Thymus (tissue), 11 donors: Measurements from ENCODE around the gene PRR36. TPM values are rescaled to one million over a fixed set of nuclear protein-coding genes. Genes with fewer than 3 reads are reported as not detected.
A peak's percentile ranks its signal among the peaks of the same experiment; 100 is the strongest.

ENCODE experiments used
- DNase-seq, 9 donors: peaks; one replicate each; pipeline ENCODE4 v3.0.0-alpha.2; 2013; ENCODE audit warnings: low spot score in 9 of 9, low read depth in 6 of 9, missing footprints in 1 of 9
- H3K27ac ChIP-seq, 2 donors: one replicate each; pipeline ENCODE4 v1.5.1; 2013; ENCODE audit warnings: control low read depth in 1 of 2, low read depth in 1 of 2, low read length in 1 of 2, mild to moderate bottlenecking in 1 of 2, moderate library complexity in 1 of 2
- H3K27me3 ChIP-seq, 2 donors: one replicate each; pipeline ENCODE4 v1.5.1; 2013; ENCODE audit warnings: low read length in 1 of 2; ENCODE audit not compliant: control insufficient read depth in 2 of 2, insufficient read depth in 1 of 2
- H3K36me3 ChIP-seq, 2 donors: one replicate each; pipeline ENCODE4 v1.5.1; 2013; ENCODE audit warnings: low read length in 1 of 2, mild to moderate bottlenecking in 1 of 2, moderate library complexity in 1 of 2; ENCODE audit not compliant: control insufficient read depth in 2 of 2, insufficient read depth in 2 of 2
- H3K4me1 ChIP-seq, 2 donors: one replicate each; pipeline ENCODE4 v1.5.1; 2013; ENCODE audit warnings: low read length in 2 of 2; ENCODE audit not compliant: control insufficient read depth in 2 of 2, insufficient read depth in 2 of 2
- H3K4me3 ChIP-seq, 2 donors: one replicate each; pipeline ENCODE4 v1.5.1; 2013; ENCODE audit warnings: low read length in 2 of 2, control low read depth in 1 of 2, mild to moderate bottlenecking in 1 of 2
- H3K9me3 ChIP-seq, 2 donors: one replicate each; pipeline ENCODE4 v1.5.1; 2013; ENCODE audit warnings: low read length in 1 of 2, mild to moderate bottlenecking in 1 of 2; ENCODE audit not compliant: control insufficient read depth in 2 of 2, insufficient read depth in 1 of 2
- WGBS: extraction: QIAGEN DNeasy Blood & Tissue Kit; methylation state at CpG from one replicate; pipeline ENCODE4 v1.1.7; 2013; 5-methylcytosine and 5-hydroxymethylcytosine counted together
- polyA plus RNA-seq: library from polyadenylated mRNA; stranded (reverse); fragments of 200-250 nt; gene quantifications from one replicate; pipeline ENCODE4 v1.2.3, GENCODE V29; 2013
- total RNA-seq: library from RNA; stranded (reverse); fragments of 120-200 nt; gene quantifications from one replicate; pipeline ENCODE4 v1.2.4, GENCODE V29; 2013
- donor health status: healthy.

Gene PRR36
- total and polyA plus RNA-seq, 2 donors, result 0.09 to 0.16 TPM

DNA sequence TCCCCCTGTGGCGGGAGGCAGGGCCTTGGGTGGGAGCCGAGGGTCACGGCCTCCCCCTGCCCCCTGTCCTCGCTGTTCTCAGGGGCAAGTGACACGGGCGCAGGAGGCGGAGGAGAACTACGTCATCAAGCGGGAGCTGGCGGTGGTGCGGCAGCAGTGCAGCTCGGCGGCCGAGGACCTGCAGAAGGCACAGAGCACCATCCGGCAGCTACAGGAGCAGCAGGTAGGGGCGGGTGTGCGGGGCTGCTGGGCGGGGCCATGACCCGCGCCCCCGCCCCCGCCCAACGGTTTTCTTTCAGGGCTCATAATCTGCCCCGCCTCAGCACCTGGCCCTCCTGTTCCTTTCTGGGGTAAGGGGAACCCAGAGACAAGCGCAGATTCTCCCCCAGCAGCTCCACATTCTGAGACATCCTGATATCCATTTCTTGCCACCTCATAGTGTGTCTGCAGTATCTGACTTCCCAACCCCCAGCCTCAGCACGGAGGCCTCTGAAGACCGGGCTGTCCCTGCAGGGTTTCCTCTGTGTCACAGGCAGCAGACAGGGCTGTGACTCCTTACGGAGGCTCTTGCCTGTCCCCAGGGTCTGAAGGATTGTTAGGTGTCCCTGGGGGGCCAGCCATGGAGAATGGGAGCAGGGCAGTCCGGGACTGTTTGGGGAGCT, 15.9 kb downstream of the PRR36 start:
- Histone ChIP-seq H3K4me1 (peaks cover 17 to 43% of the 10 kb centered on the region in 2 donors), H3K4me3 (peak overlapping the region in 1 of 2 donors; percentile 5), H3K9me3 (peaks cover 0 to 6% of the 10 kb centered on the region in 2 donors), H3K36me3 (peaks cover 5 to 6% of the 10 kb centered on the region in 2 donors), H3K27me3 (peaks cover 9 to 59% of the 10 kb centered on the region in 2 donors), H3K27ac (peak overlapping the region in 1 of 2 donors; percentile 56)
- 59% methylated on average over 29 of the region's 29 CpGs for WGBS
- peak in 5 of 9 donors; percentile 43 to 85 (median 72) for DNase-seq

DNA sequence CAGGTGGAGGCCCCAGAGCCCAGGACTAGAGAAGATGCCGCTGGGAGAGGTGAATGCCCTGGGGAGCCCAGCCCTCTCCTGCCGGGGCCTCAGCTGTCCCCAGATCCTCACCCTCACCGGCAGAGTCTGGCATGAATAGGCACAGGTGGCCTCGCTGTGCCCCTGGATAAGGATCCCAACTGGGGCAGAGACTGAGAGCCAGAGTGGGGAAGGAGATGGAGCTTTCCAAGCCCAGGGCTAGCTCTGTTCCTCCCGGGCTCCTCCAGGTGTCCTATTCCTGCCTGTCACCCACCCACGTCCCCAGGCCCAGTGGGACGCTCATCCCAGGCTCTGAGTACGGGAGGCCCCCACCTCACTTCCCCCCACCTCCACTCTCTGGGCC, 16.5 kb downstream of the PRR36 start:
- H3K27me3 ChIP-seq, result peaks cover 4 to 54% of the 10 kb centered on the region in 2 donors
- H3K27ac ChIP-seq, result peak overlapping the region in 1 of 2 donors; percentile 56
- H3K4me3 ChIP-seq, result peak overlapping the region in 1 of 2 donors; percentile 5
- H3K9me3 ChIP-seq, result peaks cover 0 to 6% of the 10 kb centered on the region in 2 donors
- peaks cover 18 to 47% of the 10 kb centered on the region in 2 donors for H3K4me1 ChIP-seq
- peaks cover 4 to 5% of the 10 kb centered on the region in 2 donors for H3K36me3 ChIP-seq
- DNase-seq, result no peak
- 88% methylated on average over 8 of the region's 8 CpGs for WGBS

DNA sequence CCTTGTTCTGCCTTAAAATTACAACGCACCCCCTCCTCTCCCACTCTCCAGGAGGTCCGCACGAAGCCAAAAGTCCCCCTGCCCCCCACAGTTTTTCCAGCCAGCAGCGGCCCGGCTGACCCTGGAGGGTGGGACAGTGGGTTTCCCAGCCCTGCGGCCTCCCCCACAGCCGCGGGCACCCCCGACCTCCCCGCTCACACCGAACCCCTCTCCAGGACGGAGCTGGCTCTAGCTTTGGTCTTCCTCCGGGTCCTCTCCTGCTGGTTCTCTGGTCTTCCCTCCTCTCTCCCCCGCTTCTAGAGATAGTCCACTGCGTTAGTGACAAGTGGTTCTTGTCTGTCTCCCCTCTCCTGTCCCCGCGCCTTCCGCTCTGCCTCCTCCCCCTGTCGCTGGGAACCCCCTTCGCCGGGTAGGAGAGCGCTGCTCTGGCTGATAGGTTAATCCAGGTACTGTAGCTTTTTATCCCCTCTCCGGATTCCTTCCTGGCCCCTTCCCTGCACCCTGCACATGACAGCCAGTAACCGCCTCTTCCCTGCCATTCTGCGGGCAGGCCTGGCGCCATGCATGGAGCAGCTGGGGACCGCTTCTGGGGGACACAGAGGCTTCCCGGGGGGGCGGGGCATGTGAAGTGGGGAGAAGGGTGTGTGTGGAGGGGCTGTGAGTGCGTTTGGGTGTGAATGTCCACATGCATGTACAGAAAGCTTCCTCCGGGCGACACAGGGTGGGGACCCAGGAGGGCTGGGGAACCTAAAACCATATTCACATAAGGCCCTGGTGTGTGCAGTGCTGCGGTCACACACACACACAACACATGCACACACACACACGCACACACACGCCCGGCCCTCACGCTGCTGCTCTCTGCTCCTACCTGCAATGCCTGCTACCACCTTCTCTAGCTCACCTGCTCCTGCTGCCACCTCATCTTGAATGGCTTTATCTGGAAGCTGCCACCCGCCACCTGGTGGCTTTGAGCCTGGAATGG, 17.2 kb downstream of the PRR36 start:
- Histone ChIP-seq H3K9me3 (peaks cover 0 to 6% of the 10 kb centered on the region in 2 donors), H3K27me3 (peaks cover under 1 to 49% of the 10 kb centered on the region in 2 donors), H3K36me3 (peaks cover 4 to 5% of the 10 kb centered on the region in 2 donors), H3K27ac (no peak overlapping the region), H3K4me1 (peaks cover 14 to 43% of the 10 kb centered on the region in 2 donors), H3K4me3 (no peak overlapping the region)
- WGBS, result 91% methylated on average over 38 of the region's 38 CpGs
- no peak for DNase-seq

DNA sequence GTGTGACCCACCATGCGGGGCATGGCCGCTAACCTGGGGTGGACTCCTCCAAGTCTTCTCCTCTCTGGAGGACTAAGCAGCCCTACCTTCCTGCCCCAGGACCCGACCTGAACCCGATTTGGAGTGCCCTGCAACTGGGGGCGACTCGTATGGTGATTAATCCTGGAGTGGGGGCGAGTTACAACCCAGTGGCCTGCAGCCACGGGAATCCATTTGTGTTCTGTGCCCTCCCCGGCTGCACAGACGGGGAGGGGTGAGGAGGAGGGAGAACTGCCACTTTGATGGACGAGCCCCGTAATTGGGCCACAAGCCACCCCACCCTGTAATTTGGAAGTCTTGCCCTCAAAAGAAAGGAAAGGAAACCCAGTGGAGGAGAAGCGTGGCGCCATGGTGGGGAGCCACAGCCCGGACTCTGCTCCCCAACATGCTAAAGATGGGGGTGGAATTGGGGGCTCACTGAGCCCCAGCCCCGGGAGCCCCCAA, 18.0 kb downstream of the PRR36 start:
- H3K27ac ChIP-seq, result no peak overlapping the region
- H3K36me3 ChIP-seq, result peaks cover 4 to 5% of the 10 kb centered on the region in 2 donors
- no peak overlapping the region for H3K4me3 ChIP-seq
- 96% methylated on average over 16 of the region's 16 CpGs for WGBS
- H3K4me1 ChIP-seq, result peaks cover 6 to 35% of the 10 kb centered on the region in 2 donors
- H3K27me3 ChIP-seq, result peaks cover 0 to 41% of the 10 kb centered on the region in 2 donors
- H3K9me3 ChIP-seq, result peaks cover 0 to 6% of the 10 kb centered on the region in 2 donors
- DNase-seq, result no peak

DNA sequence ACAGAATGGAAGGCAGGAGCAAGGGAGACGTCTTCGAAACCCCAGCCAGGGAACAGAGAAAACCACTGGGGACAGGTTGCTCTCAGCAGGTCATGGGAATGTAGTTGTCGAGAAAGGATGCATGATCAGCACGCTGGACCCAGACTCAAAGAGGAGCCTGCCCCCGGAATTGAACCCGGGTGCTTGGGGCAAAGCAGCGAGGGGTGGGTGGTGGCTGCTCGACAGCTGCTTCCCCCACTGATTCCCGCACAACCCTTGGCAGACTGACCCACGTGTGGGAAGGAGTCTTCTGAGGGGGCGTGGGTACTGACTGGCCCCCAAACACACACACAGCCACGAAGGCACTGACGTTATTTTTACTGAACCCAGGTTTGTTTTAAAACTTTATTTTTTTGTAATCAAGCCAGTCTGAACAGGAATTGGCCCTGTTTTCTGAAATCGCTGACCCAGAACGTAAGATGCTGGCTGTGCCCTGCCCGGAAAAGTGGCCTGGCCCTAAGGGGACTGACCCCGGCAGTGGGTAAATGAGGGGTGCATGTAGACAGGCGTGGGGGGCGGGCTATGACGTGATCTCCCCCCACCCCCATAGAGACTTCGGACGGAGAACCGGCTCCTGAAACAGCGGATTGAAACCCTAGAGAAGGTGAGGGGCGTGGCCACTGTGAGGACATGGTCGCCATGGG, 18.6 kb downstream of the PRR36 start:
- Histone ChIP-seq H3K27me3 (peaks cover 0 to 35% of the 10 kb centered on the region in 2 donors), H3K4me1 (peaks cover 6 to 29% of the 10 kb centered on the region in 2 donors), H3K9me3 (peaks cover 0 to 3% of the 10 kb centered on the region in 2 donors), H3K4me3 (no peak overlapping the region), H3K36me3 (peaks cover 4 to 5% of the 10 kb centered on the region in 2 donors), H3K27ac (no peak overlapping the region)
- 97% methylated on average over 26 of the region's 26 CpGs for WGBS
- DNase-seq, result no peak

DNA sequence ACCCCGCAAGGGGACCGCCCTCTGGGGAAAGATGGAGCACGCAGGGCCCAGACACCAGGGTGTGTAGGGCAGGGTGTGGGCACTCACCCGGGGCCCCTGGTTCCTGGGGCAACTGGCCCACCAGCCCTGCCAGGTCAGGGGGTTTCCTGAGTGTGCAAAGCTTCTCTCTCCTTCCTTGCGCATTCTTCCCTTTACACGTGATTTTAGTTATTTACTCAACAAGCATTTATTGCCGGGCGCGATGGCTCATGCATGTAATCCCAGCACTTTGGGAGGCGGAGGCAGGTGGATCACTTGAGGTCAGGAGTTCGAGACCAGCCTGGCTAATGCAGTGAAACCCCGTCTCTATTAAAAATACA, 20.4 kb downstream of the PRR36 start:
- Histone ChIP-seq H3K27me3 (peaks cover 0 to 26% of the 10 kb centered on the region in 2 donors), H3K4me1 (peaks cover 6 to 23% of the 10 kb centered on the region in 2 donors), H3K27ac (no peak overlapping the region), H3K36me3 (peaks cover 0 to 4% of the 10 kb centered on the region in 2 donors), H3K9me3 (no peaks in the 10 kb centered on the region), H3K4me3 (no peak overlapping the region)
- WGBS, result 94% methylated on average over 12 of the region's 12 CpGs
- no peak for DNase-seq

DNA sequence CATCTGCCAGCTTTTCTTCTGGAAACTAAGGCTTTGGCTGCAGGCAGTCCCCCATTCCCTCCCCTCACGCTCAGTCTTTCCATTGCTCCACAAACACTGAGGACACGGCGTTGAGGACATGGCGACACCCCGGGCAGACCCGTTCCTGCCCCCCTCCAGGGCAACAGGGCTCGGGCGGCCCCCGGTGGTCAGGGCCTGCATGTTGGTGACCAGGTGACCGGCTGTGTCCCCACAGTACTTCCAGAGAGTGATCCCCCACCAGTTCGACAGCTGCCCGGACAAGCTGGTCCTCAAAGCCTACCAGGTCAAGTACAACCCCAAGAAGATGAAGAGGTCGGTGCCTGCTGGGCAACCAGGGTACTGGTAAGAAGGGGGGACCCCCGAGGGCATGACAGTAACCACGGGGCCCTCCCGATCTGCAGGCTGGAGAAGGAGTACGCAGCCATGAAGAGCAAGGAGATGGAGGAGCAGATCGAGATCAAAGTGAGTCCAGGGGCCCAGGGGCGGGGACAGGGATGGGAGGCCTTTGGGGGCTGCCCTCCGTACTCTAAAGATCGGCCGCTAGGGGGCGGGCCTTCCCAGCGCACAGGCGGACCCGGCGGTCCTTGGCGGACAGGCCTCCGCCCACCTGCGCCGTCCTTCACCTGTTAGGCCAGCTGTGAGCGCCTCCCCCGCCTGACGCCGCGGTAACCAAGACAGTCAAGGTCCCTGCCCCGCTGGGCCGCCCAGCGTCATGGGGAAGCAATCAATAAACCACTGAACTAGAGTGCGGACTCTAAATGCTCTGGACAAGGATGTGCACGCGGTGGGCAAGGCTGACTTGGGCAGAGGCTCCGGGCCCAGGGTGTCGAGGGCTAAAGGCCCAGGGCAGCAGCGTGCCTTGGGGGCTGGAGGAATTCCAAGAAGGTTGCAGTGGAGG, 21.1 kb downstream of the PRR36 start:
- 37% methylated on average over 45 of the region's 45 CpGs for WGBS
- Histone ChIP-seq H3K4me1 (peaks cover 6 to 17% of the 10 kb centered on the region in 2 donors), H3K36me3 (peaks cover 0 to 4% of the 10 kb centered on the region in 2 donors), H3K4me3 (no peak overlapping the region), H3K27me3 (peaks cover 0 to 22% of the 10 kb centered on the region in 2 donors), H3K27ac (no peak overlapping the region), H3K9me3 (no peaks in the 10 kb centered on the region)
- peak in 4 of 9 donors; percentile 48 to 68 (median 64) for DNase-seq
